OCI-LY7 (cell line): ENCODE results near the gene ANKRD22. TPM values are rescaled to one million over a fixed set of nuclear protein-coding genes. Genes with fewer than 3 reads are reported as not detected.

Experiments
- BruUV-seq: library from RNA; stranded (reverse); fragments of 400-500 nt; replicated peaks from 2 replicates; lab custom pipeline; 2021; lab: Mats Ljungman, UMichigan
- CTCF ChIA-PET: fragments of 300-600 bp; sonication (Branson Sonifier 250); formaldehyde crosslinking; loops from one replicate; lab custom pipeline; 2022; ENCODE audit warnings: antibody characterized with exemption; ENCODE audit not compliant: unreplicated experiment; lab: Charles Lee
- POLR2A ChIA-PET: fragments of 300-600 bp; sonication (Branson Sonifier 250); formaldehyde crosslinking; loops from one replicate; lab custom pipeline; 2022; ENCODE audit warnings: antibody characterized with exemption; lab: Charles Lee
- DNase-seq: peaks from one replicate; pipeline ENCODE4 v3.0.0-alpha.2; 2015; ENCODE audit warnings: low spot score
- H2AFZ ChIP-seq: fragments of 200-600 bp; sonication (generic), shearing (Covaris generic); 2 replicates; pipeline ENCODE4 v1.6.1; 2014; ENCODE audit warnings: mild to moderate bottlenecking, antibody characterized with exemption, low read length, moderate library complexity
- H3K27ac ChIP-seq: fragments of 200-600 bp; sonication (generic); 2 replicates; pipeline ENCODE4 v1.5.1; 2014; ENCODE audit warnings: mixed run types, low read depth, mild to moderate bottlenecking, moderate library complexity, low read length, inconsistent platforms; ENCODE audit not compliant: poor library complexity, severe bottlenecking
- H3K36me3 ChIP-seq: fragments of 200-600 bp; sonication (generic); 2 replicates; pipeline ENCODE4 v1.6.1; 2014; ENCODE audit warnings: mild to moderate bottlenecking, antibody characterized with exemption, low read length, moderate library complexity, mixed read lengths; ENCODE audit not compliant: insufficient read depth
- H3K4me1 ChIP-seq: fragments of 200-600 bp; sonication (generic); 2 replicates; pipeline ENCODE4 v1.5.1; 2014; ENCODE audit warnings: mild to moderate bottlenecking, low read length; ENCODE audit not compliant: insufficient read depth, poor library complexity, severe bottlenecking
- H3K4me2 ChIP-seq: fragments of 200-600 bp; sonication (generic); 2 replicates; pipeline ENCODE4 v1.6.1; 2014; ENCODE audit warnings: mild to moderate bottlenecking, low read length
- H3K4me3 ChIP-seq: fragments of 200-600 bp; sonication (generic); 2 replicates; pipeline ENCODE4 v1.5.1; 2014; ENCODE audit warnings: mild to moderate bottlenecking, low read depth, low read length; ENCODE audit not compliant: poor library complexity, severe bottlenecking
- H3K79me2 ChIP-seq: fragments of 200-600 bp; sonication (generic); 2 replicates; pipeline ENCODE4 v1.6.1; 2016; ENCODE audit warnings: low read depth, mild to moderate bottlenecking, low read length, moderate library complexity, mixed read lengths; ENCODE audit not compliant: insufficient read depth
- H3K9me2 ChIP-seq: fragments of 200-600 bp; sonication (generic); 2 replicates; pipeline ENCODE4 v1.6.1; 2016; ENCODE audit warnings: mild to moderate bottlenecking, low read length, mixed read lengths; ENCODE audit not compliant: insufficient read depth
- H3K9me3 ChIP-seq: fragments of 200-600 bp; sonication (generic); 2 replicates; pipeline ENCODE4 v1.6.1; 2014; ENCODE audit warnings: mild to moderate bottlenecking, mixed run types, low read length, mixed read lengths
- H4K20me1 ChIP-seq: fragments of 200-600 bp; sonication (generic); 2 replicates; pipeline ENCODE4 v1.6.1; 2014; ENCODE audit warnings: mild to moderate bottlenecking, antibody characterized with exemption, low read length, moderate library complexity, mixed read lengths; ENCODE audit not compliant: insufficient read depth
- CTCF ChIP-seq: fragments of 200-600 bp; sonication (generic); conservative IDR thresholded peaks from 2 replicates; pipeline ENCODE4 v1.5.1; 2014; ENCODE audit warnings: mild to moderate bottlenecking, antibody characterized with exemption, low read length, moderate library complexity, mixed read lengths
- EZH2phosphoT487 ChIP-seq: fragments of 200-600 bp; sonication (generic); IDR thresholded peaks from 2 replicates; pipeline ENCODE4 v1.6.1; 2018; ENCODE audit warnings: low read depth, borderline replicate concordance, mild to moderate bottlenecking, mixed run types, antibody characterized with exemption, low read length, moderate library complexity, mixed read lengths
- intact Hi-C: fragments of 100-400 bp; cut with micrococcal nuclease; formaldehyde crosslinking; loops from one replicate; pipeline ENCODE4 v1.10.0; 2022; ENCODE audit not compliant: unreplicated experiment
- total RNA-seq, 2 experiments: library from RNA; depleted of rRNA in 1 of 2; stranded (reverse); fragments of >200 nt in 1 of 2; shearing (Covaris generic) in 1 of 2; gene quantifications; 2 replicates each; pipeline ENCODE4 v1.2.3, GENCODE V29; 2014 to 2022

Gene ANKRD22
- total RNA-seq, 2 experiments from 2014 or later: not detected

- BruUV-seq: no TSS peak
- CTCF ChIA-PET: no interaction called here
These were observed 70.4 kb downstream of the ANKRD22 start for GRCh38 chr10:88781206-88781605.

More at GRCh38 chr10:88781206-88781605, 70.4 kb downstream of the ANKRD22 start:
- H3K79me2 ChIP-seq: no peaks in the 10 kb centered on the region
- H4K20me1 ChIP-seq: no peaks in the 10 kb centered on the region
- no peaks in the 10 kb centered on the region for H3K9me3 ChIP-seq
- POLR2A ChIA-PET: interaction anchor here (0.7 to 1.1 kb wide), 3 partner anchors 8 to 395 kb away, joined by 3 read pairs; no protein-coding TSS in a partner anchor
- no peak overlapping the region for H3K4me3 ChIP-seq
- no peak for DNase-seq
- intact Hi-C loops: no loop called here
- no peak overlapping the region for H3K27ac ChIP-seq
- no peaks in the 10 kb centered on the region for H3K4me1 ChIP-seq
- no peaks in the 10 kb centered on the region for H3K9me2 ChIP-seq
- no peaks in the 10 kb centered on the region for H3K36me3 ChIP-seq
- no peak overlapping the region for H3K4me2 ChIP-seq
- no peak overlapping the region for H2AFZ ChIP-seq
- no peak for TF ChIP-seq EZH2phosphoT487
- no peak for TF ChIP-seq CTCF

Other genes starting within 250 kb of the ANKRD22 start
- not detected in 2 replicates for gene LIPF, start 187.4 kb downstream of the ANKRD22 start, total RNA-seq (2014; rRNA removed; shearing (Covaris generic))
- gene LIPF, start 187.4 kb downstream of the ANKRD22 start, total RNA-seq (2022): not detected in 2 replicates
- gene LIPK, start 145.6 kb downstream of the ANKRD22 start, total RNA-seq (2014; rRNA removed; shearing (Covaris generic)): not detected in 2 replicates
- gene LIPK, start 145.6 kb downstream of the ANKRD22 start, total RNA-seq (2022): not detected in 2 replicates
- gene LIPN, start 91.8 kb downstream of the ANKRD22 start, total RNA-seq (2014; rRNA removed; shearing (Covaris generic)): not detected in 2 replicates
- gene LIPN, start 91.8 kb downstream of the ANKRD22 start, total RNA-seq (2022): not detected in 2 replicates
- not detected in 2 replicates for gene LIPM, start 49.1 kb downstream of the ANKRD22 start, total RNA-seq (2014; rRNA removed; shearing (Covaris generic))
- gene LIPM, start 49.1 kb downstream of the ANKRD22 start, total RNA-seq (2022): not detected in 2 replicates
- gene STAMBPL1, start 28.4 kb upstream of the ANKRD22 start, total RNA-seq (2014; rRNA removed; shearing (Covaris generic)): 47.2 and 69.0 TPM in 2 replicates
- gene STAMBPL1, start 28.4 kb upstream of the ANKRD22 start, total RNA-seq (2022): 41.0 and 44.4 TPM in 2 replicates
- gene ACTA2, start 100.9 kb upstream of the ANKRD22 start, total RNA-seq (2014; rRNA removed; shearing (Covaris generic)): 1.4 and 5.0 TPM in 2 replicates
- gene ACTA2, start 100.9 kb upstream of the ANKRD22 start, total RNA-seq (2022): 3.3 and 4.2 TPM in 2 replicates
- gene FAS, start 139.0 kb upstream of the ANKRD22 start, total RNA-seq (2014; rRNA removed; shearing (Covaris generic)): 7.7 and 10.1 TPM in 2 replicates
- 19.2 and 21.0 TPM in 2 replicates for gene FAS, start 139.0 kb upstream of the ANKRD22 start, total RNA-seq (2022)